ENCODE measurements around the gene RAB38. TPM values are rescaled to one million over a fixed set of nuclear protein-coding genes. Genes with fewer than 3 reads are reported as not detected.

RAB38 gene
- total RNA-seq, 4 donors from 2014 or later = 0.75 to 2.1 (median 0.80) TPM

- TF ChIP-seq POLR2A (IDR thresholded peaks at IDR 0.05; ENCODE audit: low read depth) = no peak
- intact Hi-C loops (cut with DNase I) = no loop called here
- Histone ChIP-seq H3K27ac (replicated peaks in 1 of 4) (no peak overlapping the region), H3K27me3 (no peaks in the 10 kb centered on the region), H3K36me3 (no peaks in the 10 kb centered on the region), H3K4me3 (no peak overlapping the region), H3K9me3 (no peaks in the 10 kb centered on the region), H3K4me1 (no peaks in the 10 kb centered on the region)
- no peak for DNase-seq (ENCODE audit: extremely low spot score)
- 43% methylated on average over 1 of the region's 1 CpG for WGBS
Measured at GRCh38 chr11:88181776-88182175, 6.5 kb upstream of the RAB38 start.

GRCh38 chr11:88179971-88180629 lies 4.9 kb upstream of the RAB38 start:
- intact Hi-C loops (cut with DNase I) = no loop called here
- H3K9me3 ChIP-seq = no peaks in the 10 kb centered on the region
- H3K27me3 ChIP-seq = peaks cover 0 to 3% (median 0%) of the 10 kb centered on the region in 4 donors
- WGBS = 62% methylated on average over 3 of the region's 3 CpGs
- H3K36me3 ChIP-seq = no peaks in the 10 kb centered on the region
- H3K4me1 ChIP-seq = peaks cover 6 to 8% (median 7%) of the 10 kb centered on the region in 4 donors
- H3K4me3 ChIP-seq = no peak overlapping the region
- no peak overlapping the region for H3K27ac ChIP-seq (replicated peaks in 1 of 4)
- TF ChIP-seq EP300 (IDR thresholded peaks at IDR 0.05) (no peak), POLR2AphosphoS5 (IDR thresholded peaks at IDR 0.05) (no peak), POLR2A (IDR thresholded peaks at IDR 0.05; ENCODE audit: low read depth) (no peak), CTCF (IDR thresholded peaks at IDR 0.05) (no peak)
- DNase-seq (ENCODE audit: extremely low spot score) = no peak

GRCh38 chr11:88179141-88179540 lies 3.9 kb upstream of the RAB38 start:
- TF ChIP-seq POLR2AphosphoS5 (IDR thresholded peaks at IDR 0.05) (no peak), EP300 (IDR thresholded peaks at IDR 0.05) (no peak), POLR2A (IDR thresholded peaks at IDR 0.05; ENCODE audit: low read depth) (no peak)
- DNase-seq (ENCODE audit: extremely low spot score) = no peak
- Histone ChIP-seq H3K27me3 (peaks cover 0 to 4% (median 0%) of the 10 kb centered on the region in 4 donors), H3K36me3 (no peaks in the 10 kb centered on the region), H3K4me1 (peaks cover 14 to 17% (median 14%) of the 10 kb centered on the region in 4 donors), H3K27ac (replicated peaks in 1 of 4) (no peak overlapping the region), H3K4me3 (no peak overlapping the region), H3K9me3 (no peaks in the 10 kb centered on the region)
- intact Hi-C loops (cut with DNase I) = no loop called here
- 81% methylated on average over 2 of the region's 2 CpGs for WGBS

- DNase-seq (ENCODE audit: extremely low spot score) = no peak
- Histone ChIP-seq H3K27ac (replicated peaks in 1 of 4) (no peak overlapping the region), H3K36me3 (no peaks in the 10 kb centered on the region), H3K4me1 (peaks cover 14 to 19% (median 14%) of the 10 kb centered on the region in 4 donors), H3K4me3 (no peak overlapping the region), H3K9me3 (no peaks in the 10 kb centered on the region), H3K27me3 (peaks cover 0 to 4% (median 0%) of the 10 kb centered on the region in 4 donors)
- no peak for TF ChIP-seq POLR2A (IDR thresholded peaks at IDR 0.05; ENCODE audit: low read depth)
- no peak for TF ChIP-seq CTCF (IDR thresholded peaks at IDR 0.05)
- no peak for TF ChIP-seq POLR2AphosphoS5 (IDR thresholded peaks at IDR 0.05)
- TF ChIP-seq EP300 (IDR thresholded peaks at IDR 0.05) = no peak
- WGBS = 70% methylated on average over 4 of the region's 4 CpGs
- intact Hi-C loops (cut with DNase I) = no loop called here
Measured at GRCh38 chr11:88178191-88178590, 2.9 kb upstream of the RAB38 start.

GRCh38 chr11:88175569-88176075 lies 379 bp upstream of the RAB38 start:
- peak overlapping the region; percentile 54 to 64 (median 54) for H3K4me3 ChIP-seq
- TF ChIP-seq EP300 (IDR thresholded peaks at IDR 0.05) (no peak), CTCF (IDR thresholded peaks at IDR 0.05) (no peak)
- H3K27ac ChIP-seq (replicated peaks in 1 of 4) = peak overlapping the region in 2 of 4 donors; percentile 24 to 48
- DNase-seq (ENCODE audit: extremely low spot score) = no peak
- peaks cover 14 to 19% (median 14%) of the 10 kb centered on the region in 4 donors for H3K4me1 ChIP-seq
- H3K36me3 ChIP-seq = no peaks in the 10 kb centered on the region
- peaks cover 0 to 4% (median 0%) of the 10 kb centered on the region in 4 donors for H3K27me3 ChIP-seq
- no peaks in the 10 kb centered on the region for H3K9me3 ChIP-seq
- WGBS = 30% methylated on average over 12 of the region's 15 CpGs
- intact Hi-C loops (cut with DNase I) = no loop called here

All from esophagus muscularis mucosa (tissue), 4 donors.